ENCODE data around the gene CNOT2.

DNA sequence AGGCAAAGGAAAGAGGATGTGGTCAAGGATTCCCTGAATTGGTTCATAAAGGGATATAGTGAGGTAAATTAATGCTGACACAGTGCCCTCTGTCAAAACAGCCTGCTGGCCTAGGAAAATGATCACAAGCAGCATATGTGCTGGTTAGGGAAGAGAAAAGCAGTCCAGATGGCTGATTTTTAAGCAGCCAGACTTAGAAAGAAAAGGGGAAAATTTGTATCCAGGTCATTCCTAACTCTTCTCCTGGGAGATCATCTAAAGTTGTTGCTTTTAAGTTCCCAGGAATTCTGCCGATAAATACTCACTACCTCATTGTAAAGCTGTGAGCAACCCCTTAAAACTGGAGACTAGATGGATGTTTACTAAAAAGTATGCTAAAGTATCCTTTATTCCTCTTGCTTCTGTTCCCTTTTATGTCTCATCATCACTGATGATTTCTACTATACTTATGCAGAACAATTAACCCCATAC, 46.4 kb upstream of the CNOT2 start:
- TF ChIP-seq, protein P1, sequence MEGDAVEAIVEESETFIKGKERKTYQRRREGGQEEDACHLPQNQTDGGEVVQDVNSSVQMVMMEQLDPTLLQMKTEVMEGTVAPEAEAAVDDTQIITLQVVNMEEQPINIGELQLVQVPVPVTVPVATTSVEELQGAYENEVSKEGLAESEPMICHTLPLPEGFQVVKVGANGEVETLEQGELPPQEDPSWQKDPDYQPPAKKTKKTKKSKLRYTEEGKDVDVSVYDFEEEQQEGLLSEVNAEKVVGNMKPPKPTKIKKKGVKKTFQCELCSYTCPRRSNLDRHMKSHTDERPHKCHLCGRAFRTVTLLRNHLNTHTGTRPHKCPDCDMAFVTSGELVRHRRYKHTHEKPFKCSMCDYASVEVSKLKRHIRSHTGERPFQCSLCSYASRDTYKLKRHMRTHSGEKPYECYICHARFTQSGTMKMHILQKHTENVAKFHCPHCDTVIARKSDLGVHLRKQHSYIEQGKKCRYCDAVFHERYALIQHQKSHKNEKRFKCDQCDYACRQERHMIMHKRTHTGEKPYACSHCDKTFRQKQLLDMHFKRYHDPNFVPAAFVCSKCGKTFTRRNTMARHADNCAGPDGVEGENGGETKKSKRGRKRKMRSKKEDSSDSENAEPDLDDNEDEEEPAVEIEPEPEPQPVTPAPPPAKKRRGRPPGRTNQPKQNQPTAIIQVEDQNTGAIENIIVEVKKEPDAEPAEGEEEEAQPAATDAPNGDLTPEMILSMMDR (IDR thresholded peaks at IDR 0.05; ENCODE audit: low read depth, low read length, missing input control), result no peak
- TF ChIP-seq FOXA2 (IDR thresholded peaks at IDR 0.05), result no peak
- TF ChIP-seq, protein P2, sequence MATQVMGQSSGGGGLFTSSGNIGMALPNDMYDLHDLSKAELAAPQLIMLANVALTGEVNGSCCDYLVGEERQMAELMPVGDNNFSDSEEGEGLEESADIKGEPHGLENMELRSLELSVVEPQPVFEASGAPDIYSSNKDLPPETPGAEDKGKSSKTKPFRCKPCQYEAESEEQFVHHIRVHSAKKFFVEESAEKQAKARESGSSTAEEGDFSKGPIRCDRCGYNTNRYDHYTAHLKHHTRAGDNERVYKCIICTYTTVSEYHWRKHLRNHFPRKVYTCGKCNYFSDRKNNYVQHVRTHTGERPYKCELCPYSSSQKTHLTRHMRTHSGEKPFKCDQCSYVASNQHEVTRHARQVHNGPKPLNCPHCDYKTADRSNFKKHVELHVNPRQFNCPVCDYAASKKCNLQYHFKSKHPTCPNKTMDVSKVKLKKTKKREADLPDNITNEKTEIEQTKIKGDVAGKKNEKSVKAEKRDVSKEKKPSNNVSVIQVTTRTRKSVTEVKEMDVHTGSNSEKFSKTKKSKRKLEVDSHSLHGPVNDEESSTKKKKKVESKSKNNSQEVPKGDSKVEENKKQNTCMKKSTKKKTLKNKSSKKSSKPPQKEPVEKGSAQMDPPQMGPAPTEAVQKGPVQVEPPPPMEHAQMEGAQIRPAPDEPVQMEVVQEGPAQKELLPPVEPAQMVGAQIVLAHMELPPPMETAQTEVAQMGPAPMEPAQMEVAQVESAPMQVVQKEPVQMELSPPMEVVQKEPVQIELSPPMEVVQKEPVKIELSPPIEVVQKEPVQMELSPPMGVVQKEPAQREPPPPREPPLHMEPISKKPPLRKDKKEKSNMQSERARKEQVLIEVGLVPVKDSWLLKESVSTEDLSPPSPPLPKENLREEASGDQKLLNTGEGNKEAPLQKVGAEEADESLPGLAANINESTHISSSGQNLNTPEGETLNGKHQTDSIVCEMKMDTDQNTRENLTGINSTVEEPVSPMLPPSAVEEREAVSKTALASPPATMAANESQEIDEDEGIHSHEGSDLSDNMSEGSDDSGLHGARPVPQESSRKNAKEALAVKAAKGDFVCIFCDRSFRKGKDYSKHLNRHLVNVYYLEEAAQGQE (IDR thresholded peaks at IDR 0.05), result no peak
- TF ChIP-seq, protein P3, sequence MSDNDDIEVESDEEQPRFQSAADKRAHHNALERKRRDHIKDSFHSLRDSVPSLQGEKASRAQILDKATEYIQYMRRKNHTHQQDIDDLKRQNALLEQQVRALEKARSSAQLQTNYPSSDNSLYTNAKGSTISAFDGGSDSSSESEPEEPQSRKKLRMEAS (IDR thresholded peaks at IDR 0.05), result no peak
- no peak for TF ChIP-seq TAF1 (conservative IDR thresholded peaks at IDR 0.05)
- TF ChIP-seq JUND (IDR thresholded peaks at IDR 0.05), result no peak
- no peak for TF ChIP-seq YY1 (IDR thresholded peaks at IDR 0.05)
- TF ChIP-seq FOXA1 (IDR thresholded peaks at IDR 0.05), result no peak
- no peak for TF ChIP-seq RAD21 (IDR thresholded peaks at IDR 0.05)

Data from liver (tissue), 3 donors.